Measurements from ENCODE around the gene MAOA. TPM values are rescaled to one million over a fixed set of nuclear protein-coding genes. Genes with fewer than 3 reads are reported as not detected.
A peak's percentile ranks its signal among the peaks of the same experiment; 100 is the strongest.

MAOA gene
- total and polyA plus RNA-seq, 9 of the 15 experiments (the other 6 are each of a cell fraction or from before 2014, with no cell fraction given), result 0.68 to 2.7 (median 1.9) TPM

- TF ChIP-seq ZC3H11A (IDR thresholded peaks at IDR 0.05; ENCODE audit: low read depth, low read length) (no peak), NEUROD1 (IDR thresholded peaks at IDR 0.05; ENCODE audit: borderline replicate concordance, low read depth, low read length, partially characterized antibody) (no peak), POLR2AphosphoS5 (IDR thresholded peaks at IDR 0.05; ENCODE audit: control insufficient read depth, insufficient read depth, low read depth, low read length) (no peak), DPF2 (IDR thresholded peaks at IDR 0.05) (no peak)
Observed at GRCh38 chrX:43747476-43747875, 91.4 kb downstream of the MAOA start (continued).

DNA sequence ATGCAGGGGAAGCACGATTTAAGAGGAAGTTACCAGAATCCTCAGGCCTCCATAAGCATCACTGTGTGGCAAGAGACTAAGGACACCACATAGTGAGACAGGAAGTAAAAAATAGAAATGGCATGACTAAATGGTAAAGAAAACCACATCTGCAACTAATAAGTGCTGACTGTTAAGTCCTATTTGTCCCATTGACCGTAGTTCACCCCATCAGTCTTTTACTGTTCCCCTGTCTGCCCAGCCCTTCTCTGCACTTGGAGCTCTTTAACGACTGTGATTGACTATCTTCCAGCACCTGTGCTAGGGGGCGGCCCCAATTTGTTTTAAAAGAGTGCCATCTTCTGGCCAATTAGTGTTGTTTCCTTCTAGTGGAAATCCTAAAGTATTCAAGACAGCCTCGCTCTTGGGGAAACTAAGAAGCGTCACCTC lies 94.2 kb downstream of the MAOA start:
- ChIA-PET POLR2A (no interaction called here), CTCF (ENCODE audit: low intra/inter-chr PET ratio) (interaction anchor here (0.7 kb wide), 2 partner anchors 191 to 193 kb away, joined by 3 to 6 read pairs; no protein-coding TSS in a partner anchor)
- no peak overlapping the region for H3K9ac ChIP-seq (ENCODE audit: insufficient read depth in 1 of 2, low read depth in 2 of 2, low read length in 2 of 2)
- 0% methylated on average over 6 of the region's 6 CpGs for WGBS (ENCODE audit: insufficient coverage, low coverage, missing lambda C conversion rate)
- no peak overlapping the region for H3K4me2 ChIP-seq (ENCODE audit: insufficient read depth, low read length)
- H3K27me3 ChIP-seq (ENCODE audit: control insufficient read depth in 2 of 2, insufficient read depth in 2 of 2, low read length in 2 of 2), result peaks cover 0 to under 1% of the 10 kb centered on the region in 2 experiments; a peak in 1 of 5 replicates
- H3K36me3 ChIP-seq (ENCODE audit: control insufficient read depth, insufficient read depth, low read length), result no peaks in the 10 kb centered on the region
- no peaks in the 10 kb centered on the region for H3K4me1 ChIP-seq (replicated peaks in 1 of 2; ENCODE audit: control insufficient read depth in 2 of 2, insufficient read depth in 2 of 2, low read length in 2 of 2)
- H3K9me3 ChIP-seq (replicated peaks; ENCODE audit: control insufficient read depth, insufficient read depth, low read depth, low read length), result no peaks in the 10 kb centered on the region
- in situ Hi-C loops (cut with MboI) (loop anchor here (10.0 kb wide), 1 partner anchor 1965 kb away; no protein-coding TSS in a partner anchor), intact Hi-C loops (cut with micrococcal nuclease) (loop anchor here (1.0 to 10.0 kb wide), 3 partner anchors 191 to 1965 kb away; no protein-coding TSS in a partner anchor)
- FAIRE-seq (no peak), DNase-seq (ENCODE audit: extremely low read depth in 1 of 4, low spot score in 3 of 4) (peak; percentile 37 to 55 (median 40)), ATAC-seq (peak; percentile 86)
- H4K20me1 ChIP-seq (replicated peaks; ENCODE audit: control insufficient read depth, insufficient read depth, low read length), result no peaks in the 10 kb centered on the region
- H2AFZ ChIP-seq (ENCODE audit: low read depth, low read length), result no peak overlapping the region
- BruUV-seq (replicated peaks), result no TSS peak
- H3K79me2 ChIP-seq (ENCODE audit: control insufficient read depth, insufficient read depth, low read length), result no peaks in the 10 kb centered on the region
- H3K4me3 ChIP-seq, result no peak overlapping the region
- no peak overlapping the region for H3K27ac ChIP-seq (ENCODE audit: extremely low read depth, low read depth, low read length)
- no peaks in the 10 kb centered on the region for H3K9me1 ChIP-seq (ENCODE audit: control insufficient read depth, insufficient read depth, low read length)
- no peak for TF ChIP-seq GATAD2A (IDR thresholded peaks at IDR 0.05)
- no peak for TF ChIP-seq MNT (conservative IDR thresholded peaks at IDR 0.05)
- no peak for TF ChIP-seq JUN (IDR thresholded peaks at IDR 0.05; ENCODE audit: borderline replicate concordance, low read depth, low read length)
- TF ChIP-seq JUN (CRISPR knock-in tag; IDR thresholded peaks at IDR 0.05; ENCODE audit: borderline replicate concordance), result no peak
- no peak for TF ChIP-seq SIRT6 (IDR thresholded peaks at IDR 0.05; ENCODE audit: low read depth, low read length)
- TF ChIP-seq ZNF507 (tag; conservative IDR thresholded peaks at IDR 0.05), result no peak
- TF ChIP-seq SRSF9 (IDR thresholded peaks at IDR 0.05; ENCODE audit: borderline replicate concordance, low read depth, low read length), result no peak
- no peak for TF ChIP-seq ZNF280A (IDR thresholded peaks at IDR 0.05; ENCODE audit: low read depth, partially characterized antibody)
- no peak for TF ChIP-seq PBX2 (CRISPR knock-in tag; IDR thresholded peaks at IDR 0.05; ENCODE audit: low read depth)
- TF ChIP-seq PBX2 (tag; conservative IDR thresholded peaks at IDR 0.05; ENCODE audit: low read depth), result no peak
- TF ChIP-seq TAF15 (IDR thresholded peaks at IDR 0.05; ENCODE audit: low read depth, low read length), result no peak
- no peak for TF ChIP-seq NFIC (IDR thresholded peaks at IDR 0.05)
